Measurements from ENCODE around the gene CCDC33. TPM values are rescaled to one million over a fixed set of nuclear protein-coding genes. Genes with fewer than 3 reads are reported as not detected.

Gene CCDC33
- total RNA-seq, 1 experiment from 2014 or later = not detected

GRCh38 chr15:74289671-74290070, 53.5 kb downstream of the CCDC33 start:
- intact Hi-C loops (cut with micrococcal nuclease; ENCODE audit: unreplicated experiment) = no loop called here
- H3K27me3 Mint-ChIP-seq (ENCODE audit: insufficient read depth, unreplicated experiment) = peaks cover 15% of the 10 kb centered on the region
- no peak for TF ChIP-seq CTCF (IDR thresholded peaks at IDR 0.05; ENCODE audit: insufficient read depth in 1 of 2, low read depth in 1 of 2, low read length in 1 of 2, severe bottlenecking in 1 of 2, unreplicated experiment in 1 of 2)

DNA sequence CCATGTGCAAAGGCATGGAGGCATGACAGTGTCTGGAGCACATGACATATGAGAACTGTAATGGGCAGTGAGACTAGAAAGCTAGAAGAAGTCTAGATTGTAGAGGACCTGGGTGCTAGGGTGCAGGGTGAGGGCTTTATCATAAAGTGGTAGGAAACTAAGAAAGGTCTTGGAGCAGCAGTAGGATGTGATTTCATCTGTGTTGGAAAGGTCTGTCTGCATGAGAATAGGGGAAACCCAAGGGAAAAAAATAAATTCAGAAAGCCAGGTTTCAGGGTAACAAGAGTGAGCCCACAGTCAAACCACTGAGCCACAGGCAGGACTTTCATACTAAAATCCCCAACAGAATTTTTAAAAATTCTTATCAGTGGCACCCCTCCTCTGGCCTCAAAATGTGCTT, 54.5 kb downstream of the CCDC33 start:
- no peaks in the 10 kb centered on the region for H3K4me1 Mint-ChIP-seq (ENCODE audit: low read depth, unreplicated experiment)
- H3K27me3 Mint-ChIP-seq (ENCODE audit: insufficient read depth, unreplicated experiment) = peaks cover 20% of the 10 kb centered on the region
- H3K4me3 Mint-ChIP-seq (ENCODE audit: unreplicated experiment) = no peak overlapping the region
- H3K36me3 ChIP-seq (ENCODE audit: control insufficient read depth, insufficient read depth, low read length) = no peaks in the 10 kb centered on the region
- BruUV-seq (replicated peaks) = no TSS peak
- H3K9me3 Mint-ChIP-seq (ENCODE audit: unreplicated experiment) = no peaks in the 10 kb centered on the region
- no peaks in the 10 kb centered on the region for H3K9me3 ChIP-seq
- no peak for DNase-seq
- no peaks in the 10 kb centered on the region for H3K36me3 Mint-ChIP-seq (ENCODE audit: insufficient read depth, unreplicated experiment)
- no peak overlapping the region for H3K27ac Mint-ChIP-seq (ENCODE audit: unreplicated experiment)
- POLR2A ChIA-PET = no interaction called here
- no peaks in the 10 kb centered on the region for H3K4me1 ChIP-seq
- intact Hi-C loops (cut with micrococcal nuclease; ENCODE audit: unreplicated experiment) = loop anchor here (1.0 kb wide), 1 partner anchor 25 kb away; no protein-coding TSS in a partner anchor
- no peak overlapping the region for H3K4me3 ChIP-seq (ENCODE audit: low read depth, low read length)
- CTCF ChIA-PET = no interaction called here
- TF ChIP-seq CTCF (IDR thresholded peaks at IDR 0.05; ENCODE audit: insufficient read depth in 1 of 2, low read depth in 1 of 2, low read length in 1 of 2, severe bottlenecking in 1 of 2, unreplicated experiment in 1 of 2) = no peak
- H3K27me3 ChIP-seq (replicated peaks; ENCODE audit: control insufficient read depth, insufficient read depth, low read length) = no peaks in the 10 kb centered on the region; the same call in 1 of the 2 replicates

More at GRCh38 chr15:74289671-74290070, 53.5 kb downstream of the CCDC33 start:
- ChIA-PET POLR2A (no interaction called here), CTCF (interaction anchor here (0.6 kb wide), 1 partner anchor 163 kb away, joined by 3 read pairs; no protein-coding TSS in a partner anchor)
- H3K36me3 ChIP-seq (ENCODE audit: control insufficient read depth, insufficient read depth, low read length) = no peaks in the 10 kb centered on the region
- H3K27me3 ChIP-seq (replicated peaks; ENCODE audit: control insufficient read depth, insufficient read depth, low read length) = no peaks in the 10 kb centered on the region; the same call in 1 of the 2 replicates
- Mint-ChIP-seq H3K4me3 (ENCODE audit: unreplicated experiment) (no peak overlapping the region), H3K36me3 (ENCODE audit: insufficient read depth, unreplicated experiment) (no peaks in the 10 kb centered on the region), H3K4me1 (ENCODE audit: low read depth, unreplicated experiment) (no peaks in the 10 kb centered on the region), H3K9me3 (ENCODE audit: unreplicated experiment) (no peaks in the 10 kb centered on the region), H3K27ac (ENCODE audit: unreplicated experiment) (no peak overlapping the region)
- no peaks in the 10 kb centered on the region for H3K4me1 ChIP-seq
- no peaks in the 10 kb centered on the region for H3K9me3 ChIP-seq
- no TSS peak for BruUV-seq (replicated peaks)
- no peak overlapping the region for H3K4me3 ChIP-seq (ENCODE audit: low read depth, low read length)
- no peak for DNase-seq

GRCh38 chr15:74291101-74292071, 55.3 kb downstream of the CCDC33 start:
- no peaks in the 10 kb centered on the region; the same call in 1 of the 2 replicates for H3K27me3 ChIP-seq (replicated peaks; ENCODE audit: control insufficient read depth, insufficient read depth, low read length)
- Mint-ChIP-seq H3K4me3 (ENCODE audit: unreplicated experiment) (no peak overlapping the region), H3K4me1 (ENCODE audit: low read depth, unreplicated experiment) (no peaks in the 10 kb centered on the region), H3K36me3 (ENCODE audit: insufficient read depth, unreplicated experiment) (no peaks in the 10 kb centered on the region), H3K27ac (ENCODE audit: unreplicated experiment) (no peak overlapping the region), H3K27me3 (ENCODE audit: insufficient read depth, unreplicated experiment) (peaks cover 20% of the 10 kb centered on the region), H3K9me3 (ENCODE audit: unreplicated experiment) (no peaks in the 10 kb centered on the region)
- no peaks in the 10 kb centered on the region for H3K9me3 ChIP-seq
- POLR2A ChIA-PET = no interaction called here
- BruUV-seq (replicated peaks) = no TSS peak
- no peak for TF ChIP-seq CTCF (IDR thresholded peaks at IDR 0.05; ENCODE audit: insufficient read depth in 1 of 2, low read depth in 1 of 2, low read length in 1 of 2, severe bottlenecking in 1 of 2, unreplicated experiment in 1 of 2)
- peak; percentile 59 to 84 for DNase-seq
- CTCF ChIA-PET = no interaction called here
- no peaks in the 10 kb centered on the region for H3K36me3 ChIP-seq (ENCODE audit: control insufficient read depth, insufficient read depth, low read length)
- intact Hi-C loops (cut with micrococcal nuclease; ENCODE audit: unreplicated experiment) = loop anchor here (1.0 kb wide), 1 partner anchor 26 kb away; no protein-coding TSS in a partner anchor
- H3K4me3 ChIP-seq (ENCODE audit: low read depth, low read length) = no peak overlapping the region
- H3K4me1 ChIP-seq = no peaks in the 10 kb centered on the region
